Subcutaneous abdominal adipose tissue (tissue), 5 donors: Measurements from ENCODE around the gene EML5.

Source experiments
- H3K27ac ChIP-seq: one replicate; pipeline ENCODE4 v1.7.0; 2013; ENCODE audit warnings: low read depth, mild to moderate bottlenecking, inconsistent platforms, low read length, moderate library complexity
- H3K27me3 ChIP-seq, 5 donors: one replicate each; pipeline ENCODE4 v1.7.0; 2013; ENCODE audit warnings: low read length in 5 of 5, inconsistent platforms in 1 of 5; ENCODE audit not compliant: control insufficient read depth in 5 of 5, insufficient read depth in 4 of 5
- H3K36me3 ChIP-seq, 5 donors: one replicate each; pipeline ENCODE4 v1.7.0; 2013; ENCODE audit warnings: low read length in 5 of 5; ENCODE audit not compliant: control insufficient read depth in 5 of 5, insufficient read depth in 5 of 5
- H3K4me1 ChIP-seq, 5 donors: one replicate each; pipeline ENCODE4 v1.7.0; 2013; ENCODE audit warnings: low read length in 5 of 5, mild to moderate bottlenecking in 3 of 5, moderate library complexity in 1 of 5; ENCODE audit not compliant: control insufficient read depth in 5 of 5, insufficient read depth in 5 of 5
- H3K4me3 ChIP-seq, 5 donors: one replicate each; pipeline ENCODE4 v1.7.0; 2013; ENCODE audit warnings: low read length in 5 of 5, low read depth in 1 of 5
- H3K9ac ChIP-seq, 5 donors: one replicate each; pipeline ENCODE4 v1.7.0; 2013; ENCODE audit warnings: low read length in 5 of 5, mild to moderate bottlenecking in 4 of 5, moderate library complexity in 3 of 5
- H3K9me3 ChIP-seq, 5 donors: one replicate each; pipeline ENCODE4 v1.7.0; 2013; ENCODE audit warnings: low read length in 5 of 5; ENCODE audit not compliant: control insufficient read depth in 5 of 5
- donor health status: healthy.
- donor health status: healthy.
- donor health status: healthy.
- donor health status: healthy.
- donor health status: healthy.

Gene EML5

DNA sequence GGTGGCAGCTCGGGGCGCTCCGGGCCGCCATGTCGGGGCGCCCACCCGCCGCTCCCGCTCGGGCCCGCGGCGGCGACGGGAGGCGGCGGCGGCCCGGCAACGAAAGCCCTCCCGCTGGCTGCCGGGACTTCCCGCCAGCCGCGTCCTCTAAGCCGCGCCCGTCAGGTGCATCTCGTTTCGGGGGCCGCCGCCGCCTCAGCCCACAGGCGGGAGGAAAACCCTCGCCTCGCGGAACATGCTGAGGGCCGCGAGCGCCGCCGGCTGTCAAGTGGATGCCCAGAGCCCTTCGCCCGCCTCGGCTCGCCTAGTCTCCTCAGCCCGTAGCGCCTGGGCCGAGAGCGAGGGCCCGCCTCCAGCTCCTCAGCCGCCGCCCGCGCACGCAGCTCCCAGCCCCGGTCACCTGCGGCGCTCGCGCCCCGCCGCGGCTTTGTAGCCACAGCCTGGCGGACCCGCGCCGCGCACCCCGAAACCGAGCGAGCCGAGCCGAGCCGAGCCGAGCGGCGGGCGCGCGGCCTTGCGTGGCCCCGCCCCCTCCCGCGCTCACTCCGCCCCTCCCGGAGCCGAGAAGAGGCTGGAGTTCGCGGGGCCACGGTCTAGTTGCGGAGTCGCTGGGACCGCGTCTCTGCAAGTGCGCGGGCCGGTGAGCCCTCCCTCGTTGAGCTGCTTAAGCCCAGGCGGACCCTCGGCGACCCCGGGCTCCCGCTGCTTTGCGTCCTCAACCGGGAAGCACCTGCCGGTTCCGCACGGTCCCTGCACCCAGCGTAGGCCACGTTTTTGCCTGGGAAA lies at the start of gene EML5:
Gene EML5, minus strand, starts transcription at position 481 of the 786 bp plus-strand sequence. Its CDS starts 450 bp downstream, at position 31.
- Histone ChIP-seq H3K9ac (peak within 1 kb of the TSS in 3 of 5 donors; percentile 41 to 84 (median 62)), H3K9me3 (no peaks in the 10 kb centered on the region), H3K4me1 (peaks cover 0 to 15% (median 13%) of the 10 kb centered on the region in 5 donors), H3K27ac (no peak within 1 kb of the TSS), H3K36me3 (no peaks in the 10 kb centered on the region), H3K27me3 (no peaks in the 10 kb centered on the region), H3K4me3 (peak within 1 kb of the TSS; percentile 62 to 84 (median 76))

DNA sequence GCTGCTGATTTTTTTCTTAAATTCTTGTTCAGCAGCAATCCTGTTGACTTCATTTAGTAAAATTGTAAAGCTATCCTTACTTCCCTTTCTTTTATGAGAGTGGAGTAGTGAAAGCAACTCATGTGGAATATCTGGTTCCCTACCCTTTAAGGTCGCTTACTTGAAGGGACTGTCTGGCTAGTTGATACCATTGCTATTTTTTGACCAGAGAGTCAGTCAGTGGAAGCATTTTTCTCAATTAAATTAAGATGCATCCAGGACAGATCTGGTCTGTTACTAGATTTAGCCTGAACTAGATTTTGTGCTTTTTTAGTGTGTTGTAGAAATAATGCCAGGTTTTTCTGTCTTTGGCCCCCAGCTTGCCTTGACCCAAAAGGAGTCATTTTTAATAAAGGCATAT lies 49.7 kb upstream of the EML5 start:
- H3K4me1 ChIP-seq, result no peaks in the 10 kb centered on the region
- no peak overlapping the region for H3K9ac ChIP-seq
- peaks cover 0 to 6% (median 4%) of the 10 kb centered on the region in 5 donors for H3K36me3 ChIP-seq
- no peaks in the 10 kb centered on the region for H3K9me3 ChIP-seq
- no peaks in the 10 kb centered on the region for H3K27me3 ChIP-seq
- no peak overlapping the region for H3K4me3 ChIP-seq
- H3K27ac ChIP-seq, result no peak overlapping the region

- H3K4me3 ChIP-seq, result no peak overlapping the region
- peaks cover 0 to 6% (median 4%) of the 10 kb centered on the region in 5 donors for H3K36me3 ChIP-seq
- no peak overlapping the region for H3K27ac ChIP-seq
- no peaks in the 10 kb centered on the region for H3K9me3 ChIP-seq
- H3K9ac ChIP-seq, result no peak overlapping the region
- no peaks in the 10 kb centered on the region for H3K27me3 ChIP-seq
- no peaks in the 10 kb centered on the region for H3K4me1 ChIP-seq
These were observed 49.0 kb upstream of the EML5 start for GRCh38 chr14:88841741-88842140.

GRCh38 chr14:88840926-88841325 lies 48.2 kb upstream of the EML5 start:
- Histone ChIP-seq H3K9ac (no peak overlapping the region), H3K9me3 (no peaks in the 10 kb centered on the region), H3K36me3 (peaks cover 0 to 6% (median 4%) of the 10 kb centered on the region in 5 donors), H3K4me1 (no peaks in the 10 kb centered on the region), H3K27me3 (no peaks in the 10 kb centered on the region), H3K4me3 (no peak overlapping the region), H3K27ac (no peak overlapping the region)

DNA sequence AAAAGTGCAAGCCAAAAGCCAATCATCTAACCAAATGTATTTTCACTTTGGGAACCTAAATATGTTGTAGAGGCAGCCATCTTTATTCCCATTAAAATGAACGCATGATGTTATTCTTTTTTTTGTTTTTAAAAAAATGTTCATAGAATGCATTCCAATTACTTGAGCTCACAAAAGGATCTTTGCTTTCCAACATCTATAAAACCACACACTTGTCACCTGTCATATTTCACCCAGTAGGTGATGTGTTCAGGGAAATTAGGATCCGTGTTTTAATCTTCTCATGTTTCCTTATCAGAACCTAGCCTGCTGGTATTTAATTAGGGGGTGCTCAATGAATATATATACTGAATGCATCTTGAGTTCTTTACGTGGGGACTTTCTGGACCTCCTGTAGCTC lies 45.3 kb upstream of the EML5 start:
- H3K27ac ChIP-seq, result no peak overlapping the region
- no peaks in the 10 kb centered on the region for H3K27me3 ChIP-seq
- H3K9me3 ChIP-seq, result no peaks in the 10 kb centered on the region
- no peak overlapping the region for H3K9ac ChIP-seq
- peaks cover 0 to 6% (median 0%) of the 10 kb centered on the region in 5 donors for H3K4me1 ChIP-seq
- no peak overlapping the region for H3K4me3 ChIP-seq
- H3K36me3 ChIP-seq, result peaks cover 0 to 6% (median 4%) of the 10 kb centered on the region in 5 donors

DNA sequence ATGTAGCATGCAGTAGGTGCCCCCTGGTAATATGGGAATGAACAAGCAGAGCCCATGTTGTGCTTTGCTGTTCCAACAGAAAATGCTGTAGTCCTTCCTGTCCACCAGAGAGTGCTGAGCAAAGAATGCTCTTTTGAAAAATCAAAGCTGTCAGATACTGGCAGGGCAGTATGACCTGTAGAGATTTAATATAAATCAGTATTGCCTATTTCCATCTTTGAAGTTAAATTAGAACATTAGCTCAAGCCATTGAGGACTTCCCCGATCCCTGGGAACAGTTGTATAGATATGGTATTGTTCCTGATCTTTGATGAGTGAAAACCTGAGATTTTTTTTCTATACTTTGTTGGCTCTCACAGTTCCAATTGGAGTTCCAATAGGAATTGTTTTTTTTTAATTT lies 44.7 kb upstream of the EML5 start:
- H3K27me3 ChIP-seq, result no peaks in the 10 kb centered on the region
- no peak overlapping the region for H3K9ac ChIP-seq
- H3K36me3 ChIP-seq, result peaks cover 0 to 6% (median 4%) of the 10 kb centered on the region in 5 donors
- H3K4me1 ChIP-seq, result peaks cover 0 to 6% (median 0%) of the 10 kb centered on the region in 5 donors
- H3K9me3 ChIP-seq, result no peaks in the 10 kb centered on the region
- H3K4me3 ChIP-seq, result no peak overlapping the region
- H3K27ac ChIP-seq, result no peak overlapping the region

DNA sequence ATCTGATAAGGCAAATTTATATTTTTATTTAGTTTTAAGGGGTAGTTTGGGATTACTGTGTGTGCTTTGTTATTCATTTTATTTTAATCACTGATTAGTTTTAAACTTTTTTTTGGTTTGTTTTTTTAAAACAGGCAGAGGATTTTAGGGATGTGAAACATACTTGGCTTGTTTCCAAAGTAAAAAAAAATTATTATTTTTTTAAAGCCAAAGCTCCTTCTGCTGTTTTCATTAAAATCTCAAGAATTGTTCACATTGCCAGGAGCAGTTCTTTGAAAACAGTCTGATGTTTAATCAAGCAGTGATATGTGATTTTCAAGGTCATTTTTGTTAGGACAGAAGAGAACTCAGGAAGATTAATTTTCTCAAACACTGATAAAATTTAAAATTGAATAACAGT lies 42.9 kb upstream of the EML5 start:
- Histone ChIP-seq H3K27me3 (no peaks in the 10 kb centered on the region), H3K36me3 (peaks cover 0 to 2% (median 0%) of the 10 kb centered on the region in 5 donors), H3K4me3 (no peak overlapping the region), H3K9ac (peak overlapping the region in 1 of 5 donors; percentile 6), H3K27ac (no peak overlapping the region), H3K4me1 (peaks cover 0 to 13% (median 0%) of the 10 kb centered on the region in 5 donors), H3K9me3 (no peaks in the 10 kb centered on the region)

- Histone ChIP-seq H3K36me3 (peaks cover 0 to 2% (median 0%) of the 10 kb centered on the region in 5 donors), H3K27ac (no peak overlapping the region)
These were observed 42.2 kb upstream of the EML5 start for GRCh38 chr14:88834883-88835431.

DNA sequence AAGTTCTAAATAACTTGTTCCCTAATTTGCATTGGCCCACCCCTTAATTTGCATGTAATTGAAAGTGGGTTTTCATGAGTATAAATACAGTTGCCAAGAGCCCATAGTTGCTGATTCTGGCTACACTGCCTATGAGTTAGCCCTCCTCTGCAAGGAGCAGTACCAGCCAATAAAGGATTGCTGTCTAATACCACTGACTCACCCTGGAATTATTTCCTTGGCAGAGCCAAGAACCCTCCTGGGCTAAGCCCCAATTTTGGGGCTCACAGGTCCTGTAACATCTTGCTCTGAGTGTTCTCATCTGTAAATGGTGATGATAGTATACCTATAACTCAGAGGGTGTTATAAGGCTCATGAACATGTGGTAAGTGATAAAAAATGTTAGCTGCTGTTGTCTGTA lies 38.5 kb upstream of the EML5 start:
- Histone ChIP-seq H3K4me1 (peaks cover 0 to 18% (median 4%) of the 10 kb centered on the region in 5 donors), H3K36me3 (no peaks in the 10 kb centered on the region), H3K27ac (no peak overlapping the region)

More at GRCh38 chr14:88834883-88835431, 42.2 kb upstream of the EML5 start:
- Histone ChIP-seq H3K27me3 (no peaks in the 10 kb centered on the region), H3K9me3 (no peaks in the 10 kb centered on the region), H3K4me1 (peaks cover 0 to 13% (median 3%) of the 10 kb centered on the region in 5 donors), H3K4me3 (no peak overlapping the region), H3K9ac (no peak overlapping the region)

DNA sequence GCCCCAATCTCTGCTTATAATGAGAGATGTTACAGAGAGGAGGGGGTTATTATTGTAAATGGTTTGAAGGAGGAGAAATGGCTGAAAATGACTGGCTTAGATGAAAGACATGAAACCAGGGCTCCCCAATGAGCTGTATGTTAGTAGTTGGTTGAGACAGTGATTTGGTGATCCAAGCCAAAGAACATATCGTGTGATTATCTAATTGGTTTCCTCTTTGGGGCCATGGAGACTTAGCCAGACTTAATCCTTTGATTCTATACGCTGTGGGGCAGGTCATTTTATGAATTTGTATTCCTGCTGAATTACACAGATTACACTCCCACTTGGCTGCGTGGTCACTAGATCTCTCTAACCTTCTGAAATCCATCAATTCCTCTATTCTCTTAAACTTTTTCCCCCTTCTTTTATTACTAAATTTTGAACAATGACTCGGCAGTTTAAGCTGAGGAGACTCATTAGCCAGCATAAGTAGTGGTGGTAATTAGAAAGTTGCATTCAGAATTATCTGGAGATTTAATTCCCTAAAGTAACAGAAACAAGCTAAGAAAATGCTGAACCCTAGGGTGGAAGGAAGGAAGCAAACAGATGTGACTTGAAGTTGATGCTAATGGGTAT lies 37.0 kb upstream of the EML5 start:
- H3K9me3 ChIP-seq, result no peaks in the 10 kb centered on the region
- no peak overlapping the region for H3K4me3 ChIP-seq
- H3K4me1 ChIP-seq, result peaks cover 0 to 24% (median 9%) of the 10 kb centered on the region in 5 donors
- H3K36me3 ChIP-seq, result no peaks in the 10 kb centered on the region
- no peak overlapping the region for H3K9ac ChIP-seq
- no peaks in the 10 kb centered on the region for H3K27me3 ChIP-seq
- no peak overlapping the region for H3K27ac ChIP-seq

More for the DNA sequence above, 38.5 kb upstream of the EML5 start:
- Histone ChIP-seq H3K27me3 (no peaks in the 10 kb centered on the region), H3K9me3 (no peaks in the 10 kb centered on the region), H3K4me3 (no peak overlapping the region), H3K9ac (no peak overlapping the region)
